Activated CD4-positive, alpha-beta memory T cell treated with anti-CD3 and anti-CD28 coated beads for 36 hours (primary cell): ENCODE measurements around the gene E2F4. TPM values are rescaled to one million over a fixed set of nuclear protein-coding genes. Genes with fewer than 3 reads are reported as not detected.

ENCODE experiments used
- CTCF ChIA-PET: fragments of 350-600 bp; sonication (Branson Sonifier 250); formaldehyde crosslinking; loops from one replicate; lab custom pipeline; 2021; ENCODE audit warnings: antibody characterized with exemption, inconsistent platforms; lab: Charles Lee
- POLR2A ChIA-PET: fragments of 350-600 bp; sonication (Branson Sonifier 250); formaldehyde crosslinking; loops from one replicate; lab custom pipeline; 2021; ENCODE audit warnings: antibody characterized with exemption; lab: Charles Lee
- DNase-seq: peaks from one replicate; pipeline ENCODE4 v3.0.0-alpha.2; 2020
- H3K27ac Mint-ChIP-seq: one replicate; pipeline ENCODE4 v1.8.0; 2021; ENCODE audit warnings: mixed read lengths
- H3K27me3 Mint-ChIP-seq: one replicate; pipeline ENCODE4 v1.8.0; 2021; ENCODE audit warnings: mixed read lengths
- H3K36me3 Mint-ChIP-seq: one replicate; pipeline ENCODE4 v1.8.0; 2021; ENCODE audit warnings: mixed read lengths
- H3K4me1 Mint-ChIP-seq: one replicate; pipeline ENCODE4 v1.8.0; 2021; ENCODE audit warnings: low read depth, mixed read lengths
- H3K4me3 Mint-ChIP-seq: one replicate; pipeline ENCODE4 v1.8.0; 2021; ENCODE audit warnings: mild to moderate bottlenecking, mixed read lengths
- H3K9me3 Mint-ChIP-seq: one replicate; pipeline ENCODE4 v1.8.0; 2021; ENCODE audit warnings: mixed read lengths
- intact Hi-C: fragments of 100-400 bp; cut with micrococcal nuclease; formaldehyde crosslinking; loops from one replicate; pipeline ENCODE4 v1.15.1; 2023
- total RNA-seq, 2 experiments: library from RNA; stranded (reverse); gene quantifications; one replicate each; pipeline ENCODE4 v1.2.3, GENCODE V29; 2021

E2F4 gene, protein sequence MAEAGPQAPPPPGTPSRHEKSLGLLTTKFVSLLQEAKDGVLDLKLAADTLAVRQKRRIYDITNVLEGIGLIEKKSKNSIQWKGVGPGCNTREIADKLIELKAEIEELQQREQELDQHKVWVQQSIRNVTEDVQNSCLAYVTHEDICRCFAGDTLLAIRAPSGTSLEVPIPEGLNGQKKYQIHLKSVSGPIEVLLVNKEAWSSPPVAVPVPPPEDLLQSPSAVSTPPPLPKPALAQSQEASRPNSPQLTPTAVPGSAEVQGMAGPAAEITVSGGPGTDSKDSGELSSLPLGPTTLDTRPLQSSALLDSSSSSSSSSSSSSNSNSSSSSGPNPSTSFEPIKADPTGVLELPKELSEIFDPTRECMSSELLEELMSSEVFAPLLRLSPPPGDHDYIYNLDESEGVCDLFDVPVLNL
- total RNA-seq = 10 to 100 TPM; 91.6 to 92.3 TPM

DNA sequence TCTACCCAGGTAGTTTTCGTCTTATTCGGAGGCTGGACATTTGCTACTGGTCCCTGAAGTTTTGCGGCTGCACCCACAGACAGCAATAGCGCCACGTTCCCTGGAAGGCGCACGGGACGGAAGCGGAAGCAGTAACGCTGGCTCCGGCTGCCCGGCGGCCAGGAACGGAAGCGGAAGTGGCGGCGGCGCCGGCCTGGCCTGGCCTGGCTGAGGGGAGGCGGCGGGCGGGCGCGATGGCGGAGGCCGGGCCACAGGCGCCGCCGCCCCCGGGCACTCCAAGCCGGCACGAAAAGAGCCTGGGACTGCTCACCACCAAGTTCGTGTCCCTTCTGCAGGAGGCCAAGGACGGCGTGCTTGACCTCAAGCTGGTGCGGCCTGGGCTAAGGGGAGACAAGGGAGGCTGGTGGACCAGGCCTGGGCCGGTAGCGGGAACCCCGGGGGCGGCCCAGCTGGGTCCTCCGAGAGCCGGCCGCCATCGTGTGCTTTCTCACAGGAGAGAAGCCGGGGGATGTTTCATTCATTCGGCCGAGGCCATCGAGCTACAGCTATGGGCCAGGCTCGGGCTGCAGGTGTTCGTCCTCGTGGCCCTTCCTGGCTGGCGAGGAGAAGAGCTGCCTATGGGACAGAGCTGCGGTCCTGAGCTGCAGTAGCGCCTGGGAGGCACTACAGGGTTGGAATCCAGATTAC is at the start of gene E2F4:
TSS of gene E2F4 (plus strand) at position 161 of the 687 bp plus-strand sequence. CDS start at position 234, 73 bp downstream.
- Mint-ChIP-seq H3K4me1 (peaks cover 39% of the 10 kb centered on the region), H3K36me3 (peaks cover 24% of the 10 kb centered on the region), H3K9me3 (no peaks in the 10 kb centered on the region), H3K4me3 (peak within 1 kb of the TSS; percentile 91), H3K27ac (peak within 1 kb of the TSS; percentile 86), H3K27me3 (no peaks in the 10 kb centered on the region)
- ChIA-PET CTCF (interaction anchor here (0.9 to 2.0 kb wide), 7 partner anchors 32 to 238 kb away, joined by 3 to 8 read pairs (median 4); partner anchors contain the start of genes CES3 and TMEM208), POLR2A (interaction anchor here (0.7 to 1.5 kb wide), 4 partner anchors 17 to 55 kb away, joined by 3 to 5 read pairs (median 4); partner anchors contain the start of genes FBXL8, FHOD1 and TRADD)
- intact Hi-C loops = loop anchor here (1.0 kb wide), 2 partner anchors 9 to 35 kb away; partner anchors contain the start of genes MATCAP1 and TMEM208
- peak; percentile 93 for DNase-seq

DNA sequence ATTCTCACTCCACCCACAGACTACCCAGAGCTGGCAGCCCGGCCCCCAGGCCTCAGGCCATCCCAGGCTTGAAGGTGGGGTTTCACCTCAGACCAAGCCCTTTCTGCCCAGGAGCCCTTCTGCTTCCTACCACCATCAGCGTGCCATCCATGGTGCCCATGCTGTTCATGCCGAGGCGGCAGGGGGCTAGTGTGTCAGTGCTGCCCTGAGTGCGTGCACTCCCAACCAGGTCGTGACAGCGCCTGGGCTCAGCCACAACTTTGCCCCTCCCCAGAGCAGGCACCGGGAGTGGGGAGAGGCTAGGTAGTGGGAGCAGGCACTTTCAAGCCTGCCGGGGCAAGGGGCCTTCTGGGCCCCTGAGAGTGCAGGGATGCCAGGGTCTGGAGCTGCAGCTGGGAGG is 49.6 kb upstream of the E2F4 start:
- Mint-ChIP-seq H3K27me3 (no peaks in the 10 kb centered on the region), H3K9me3 (no peaks in the 10 kb centered on the region), H3K4me3 (no peak overlapping the region), H3K27ac (no peak overlapping the region), H3K36me3 (peaks cover 43% of the 10 kb centered on the region), H3K4me1 (no peaks in the 10 kb centered on the region)
- ChIA-PET CTCF (interaction anchor here (1.1 to 4.0 kb wide), 2 partner anchors 13 to 189 kb away, joined by 4 to 19 read pairs; no protein-coding TSS in a partner anchor), POLR2A (no interaction called here)
- no peak for DNase-seq
- intact Hi-C loops = no loop called here

DNA sequence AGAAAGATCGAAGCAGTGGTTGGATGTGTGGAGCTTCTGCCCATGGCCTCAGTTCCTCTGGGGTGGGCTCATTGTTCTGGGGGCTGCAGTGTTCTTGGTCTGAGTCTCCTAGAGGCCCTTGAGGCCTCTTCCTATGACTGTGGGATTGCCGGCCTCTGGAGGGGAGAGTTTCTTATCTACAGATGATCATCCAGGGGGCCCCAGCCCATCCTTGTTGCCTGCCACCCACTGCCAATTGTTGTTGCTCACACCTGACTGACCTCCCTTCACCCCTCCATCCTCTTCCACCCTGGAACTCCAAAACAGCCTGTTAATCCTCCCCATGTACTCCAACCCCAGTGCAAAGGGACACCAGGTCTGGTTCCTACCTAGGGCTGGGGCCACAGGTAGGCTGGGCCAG is 47.0 kb upstream of the E2F4 start:
- CTCF ChIA-PET = interaction anchor here (2.2 kb wide), 1 partner anchor 10 kb away, joined by 7 read pairs; no protein-coding TSS in a partner anchor
- H3K36me3 Mint-ChIP-seq = peaks cover 52% of the 10 kb centered on the region
- DNase-seq = no peak
- POLR2A ChIA-PET = no interaction called here
- peaks cover 4% of the 10 kb centered on the region for H3K4me1 Mint-ChIP-seq
- H3K4me3 Mint-ChIP-seq = no peak overlapping the region
- no peak overlapping the region for H3K27ac Mint-ChIP-seq
- intact Hi-C loops = no loop called here
- no peaks in the 10 kb centered on the region for H3K27me3 Mint-ChIP-seq
- no peaks in the 10 kb centered on the region for H3K9me3 Mint-ChIP-seq

DNA sequence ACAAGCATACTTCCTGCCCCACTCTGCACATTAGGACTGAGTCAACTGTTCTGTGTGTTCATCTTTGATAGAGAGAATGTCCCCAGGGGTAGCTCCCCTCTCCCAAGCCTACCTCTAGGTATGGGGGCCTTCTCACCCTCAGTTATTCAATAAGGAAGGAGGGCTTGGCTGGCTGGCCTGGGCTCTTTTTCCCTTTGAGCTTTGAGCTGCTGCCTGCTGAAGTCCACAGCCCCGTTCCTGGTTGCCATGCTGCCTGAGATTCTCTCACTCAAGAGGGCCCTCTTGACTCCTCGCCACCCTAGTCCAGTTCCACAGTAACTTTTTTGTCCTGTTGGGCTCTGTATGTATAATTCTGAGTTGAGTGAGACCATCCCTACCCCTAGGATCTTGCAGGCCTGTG is 46.2 kb upstream of the E2F4 start:
- no peaks in the 10 kb centered on the region for H3K9me3 Mint-ChIP-seq
- no peak overlapping the region for H3K4me3 Mint-ChIP-seq
- intact Hi-C loops = no loop called here
- no peak overlapping the region for H3K27ac Mint-ChIP-seq
- peaks cover 4% of the 10 kb centered on the region for H3K4me1 Mint-ChIP-seq
- DNase-seq = no peak
- H3K36me3 Mint-ChIP-seq = peaks cover 46% of the 10 kb centered on the region
- CTCF ChIA-PET = interaction anchor here (1.3 kb wide), 1 partner anchor 9 kb away, joined by 7 read pairs; no protein-coding TSS in a partner anchor
- H3K27me3 Mint-ChIP-seq = no peaks in the 10 kb centered on the region
- POLR2A ChIA-PET = no interaction called here

DNA sequence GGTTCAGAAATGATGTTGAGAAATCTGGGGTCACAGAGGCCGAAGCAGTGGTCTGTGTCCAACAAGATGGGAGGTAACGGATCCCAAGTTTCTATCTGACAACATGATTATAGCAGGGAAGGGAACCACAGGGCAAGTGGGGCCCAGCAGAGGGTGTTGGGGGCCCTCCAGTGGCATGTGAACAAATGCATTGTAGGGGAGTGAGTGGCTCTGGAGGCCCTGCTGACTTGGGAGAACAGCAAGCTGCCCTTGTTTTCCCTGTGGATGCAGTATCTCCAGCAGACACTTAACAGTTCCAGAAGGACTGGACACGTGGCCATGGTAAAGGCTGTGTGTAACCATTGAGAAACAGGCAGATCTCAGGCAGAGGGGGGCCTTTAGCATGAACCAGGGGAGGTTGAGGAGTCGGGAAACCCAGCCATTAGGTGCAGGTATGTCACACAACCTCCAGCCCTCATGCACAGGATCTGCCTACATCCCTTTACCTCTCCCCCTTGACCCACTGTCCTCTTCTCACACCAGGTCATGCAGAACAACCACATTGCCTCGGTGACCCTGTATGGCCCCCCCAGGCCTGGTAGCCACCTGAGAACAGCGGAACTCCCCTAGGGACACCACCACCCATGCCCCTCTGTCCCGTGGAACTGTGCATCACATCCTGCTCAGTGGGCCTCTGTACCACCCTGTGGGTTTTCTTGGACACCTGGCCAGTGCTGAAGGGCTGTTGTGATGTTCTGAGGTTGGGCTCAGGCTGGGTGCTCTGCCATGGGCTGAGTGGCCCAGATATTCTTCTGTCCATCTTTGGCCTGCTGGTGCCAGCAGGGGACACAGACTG is 45.2 kb upstream of the E2F4 start:
- Mint-ChIP-seq H3K9me3 (no peaks in the 10 kb centered on the region), H3K36me3 (peaks cover 41% of the 10 kb centered on the region), H3K27me3 (no peaks in the 10 kb centered on the region), H3K4me1 (peaks cover 8% of the 10 kb centered on the region), H3K4me3 (no peak overlapping the region), H3K27ac (no peak overlapping the region)
- POLR2A ChIA-PET = no interaction called here
- DNase-seq = no peak
- CTCF ChIA-PET = interaction anchor here (1.2 to 1.3 kb wide), 2 partner anchors 8 kb away, joined by 4 to 7 read pairs; no protein-coding TSS in a partner anchor
- intact Hi-C loops = loop anchor here (1.0 kb wide), 1 partner anchor 24 kb away; the partner anchor contains the start of gene NOL3

DNA sequence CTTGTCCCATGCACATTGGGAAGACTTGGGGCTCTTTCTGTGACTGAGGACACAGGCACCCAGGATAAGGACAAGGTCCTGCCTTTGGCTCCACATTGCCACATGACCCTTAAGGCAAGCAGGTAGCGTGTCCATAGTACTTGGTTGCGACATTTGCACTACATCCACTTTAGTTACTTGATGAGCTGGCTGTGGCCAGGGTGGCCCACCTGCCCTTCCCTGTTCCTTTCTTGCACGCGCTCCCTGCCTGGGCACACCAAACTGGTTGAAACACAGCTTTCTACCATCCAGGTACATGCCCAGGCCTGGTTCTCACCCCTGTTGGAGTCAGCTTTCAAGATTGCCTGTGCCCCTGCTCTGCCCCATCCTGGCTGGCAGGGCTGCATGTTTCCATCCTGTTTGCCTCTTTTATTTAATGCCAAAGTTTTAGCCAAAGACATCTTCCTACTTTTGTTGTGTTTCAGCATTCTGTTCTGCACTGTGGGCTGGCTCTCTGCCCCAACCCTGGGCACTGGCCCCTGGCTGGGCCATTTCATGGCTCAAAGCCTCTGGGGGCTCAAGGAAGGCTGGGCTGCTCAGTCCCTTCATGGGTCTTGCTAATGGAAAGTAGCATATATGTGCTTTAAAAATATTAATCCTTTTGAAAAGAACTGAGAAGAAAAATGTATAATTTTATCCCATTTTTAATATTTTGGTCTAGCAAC is 44.4 kb upstream of the E2F4 start:
- intact Hi-C loops = loop anchor here (1.0 kb wide), 1 partner anchor 23 kb away; the partner anchor contains the start of gene NOL3
- Mint-ChIP-seq H3K4me1 (peaks cover 8% of the 10 kb centered on the region), H3K27ac (no peak overlapping the region), H3K27me3 (no peaks in the 10 kb centered on the region), H3K36me3 (peaks cover 41% of the 10 kb centered on the region), H3K9me3 (no peaks in the 10 kb centered on the region), H3K4me3 (no peak overlapping the region)
- no peak for DNase-seq
- ChIA-PET POLR2A (no interaction called here), CTCF (interaction anchor here (1.2 kb wide), 1 partner anchor 8 kb away, joined by 4 read pairs; no protein-coding TSS in a partner anchor)

DNA sequence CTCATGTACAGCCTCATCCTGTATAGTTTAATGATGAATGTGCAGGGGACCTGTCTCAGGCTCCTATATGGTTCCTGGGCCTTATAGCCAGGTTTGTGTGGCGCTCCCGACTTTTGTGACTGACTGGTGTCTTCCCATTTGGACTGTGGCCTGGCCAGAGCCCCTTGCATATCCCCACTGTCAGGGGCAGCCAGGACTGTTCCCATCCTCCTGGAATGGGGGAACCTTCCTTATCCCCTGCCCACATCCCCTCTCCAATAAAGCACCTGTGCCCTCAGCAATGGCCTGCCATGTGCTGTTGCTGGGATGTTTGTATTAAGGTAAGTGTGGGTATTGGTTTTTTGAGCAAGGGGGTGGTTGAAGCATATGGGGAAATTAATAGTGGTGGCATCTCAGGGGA is 43.7 kb upstream of the E2F4 start:
- H3K36me3 Mint-ChIP-seq = peaks cover 37% of the 10 kb centered on the region
- no peak overlapping the region for H3K4me3 Mint-ChIP-seq
- intact Hi-C loops = no loop called here
- no peak for DNase-seq
- no peaks in the 10 kb centered on the region for H3K9me3 Mint-ChIP-seq
- peaks cover 15% of the 10 kb centered on the region for H3K4me1 Mint-ChIP-seq
- no peak overlapping the region for H3K27ac Mint-ChIP-seq
- ChIA-PET CTCF (interaction anchor here (1.1 kb wide), 1 partner anchor 130 kb away, joined by 4 read pairs; no protein-coding TSS in a partner anchor), POLR2A (no interaction called here)
- no peaks in the 10 kb centered on the region for H3K27me3 Mint-ChIP-seq

DNA sequence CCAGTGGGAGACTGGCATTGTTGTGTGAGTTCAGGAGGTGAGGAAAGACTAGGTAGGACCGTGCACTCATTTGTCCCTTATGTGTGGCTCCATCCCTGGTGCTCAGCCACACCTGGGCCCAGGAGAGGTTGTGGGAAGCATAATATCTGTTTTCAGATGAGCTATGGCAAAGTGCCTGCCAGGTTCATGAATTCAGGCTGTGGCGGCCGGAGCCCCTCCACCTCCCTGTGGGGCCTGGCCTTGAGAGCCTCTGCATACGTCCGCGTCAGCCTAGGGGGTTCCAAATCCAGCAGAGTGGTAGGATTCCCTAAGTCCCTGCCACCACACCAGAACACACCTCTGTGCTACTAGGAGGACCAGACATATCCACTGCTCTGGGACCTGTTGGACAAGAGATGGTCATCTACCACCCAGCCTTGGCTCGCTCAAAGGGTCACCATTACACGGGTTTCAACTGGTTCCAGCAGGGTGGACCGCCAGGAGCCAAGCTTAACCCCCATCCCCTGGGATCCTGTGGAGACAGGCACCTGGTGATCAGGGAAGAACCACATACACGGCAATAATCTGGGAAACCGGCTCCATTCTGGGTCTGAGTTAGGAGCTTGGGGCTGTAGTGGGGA is 43.2 kb upstream of the E2F4 start:
- Mint-ChIP-seq H3K27me3 (no peaks in the 10 kb centered on the region), H3K9me3 (no peaks in the 10 kb centered on the region), H3K4me3 (peak overlapping the region; percentile 10), H3K36me3 (peaks cover 35% of the 10 kb centered on the region), H3K27ac (no peak overlapping the region), H3K4me1 (peaks cover 18% of the 10 kb centered on the region)
- CTCF ChIA-PET = interaction anchor here (1.1 kb wide), 2 partner anchors 12 to 131 kb away, joined by 3 to 4 read pairs; partner anchors contain the start of gene FBXL8
- no peak for DNase-seq
- POLR2A ChIA-PET = interaction anchor here (1.0 kb wide), 1 partner anchor 14 kb away, joined by 4 read pairs; no protein-coding TSS in a partner anchor
- intact Hi-C loops = no loop called here

DNA sequence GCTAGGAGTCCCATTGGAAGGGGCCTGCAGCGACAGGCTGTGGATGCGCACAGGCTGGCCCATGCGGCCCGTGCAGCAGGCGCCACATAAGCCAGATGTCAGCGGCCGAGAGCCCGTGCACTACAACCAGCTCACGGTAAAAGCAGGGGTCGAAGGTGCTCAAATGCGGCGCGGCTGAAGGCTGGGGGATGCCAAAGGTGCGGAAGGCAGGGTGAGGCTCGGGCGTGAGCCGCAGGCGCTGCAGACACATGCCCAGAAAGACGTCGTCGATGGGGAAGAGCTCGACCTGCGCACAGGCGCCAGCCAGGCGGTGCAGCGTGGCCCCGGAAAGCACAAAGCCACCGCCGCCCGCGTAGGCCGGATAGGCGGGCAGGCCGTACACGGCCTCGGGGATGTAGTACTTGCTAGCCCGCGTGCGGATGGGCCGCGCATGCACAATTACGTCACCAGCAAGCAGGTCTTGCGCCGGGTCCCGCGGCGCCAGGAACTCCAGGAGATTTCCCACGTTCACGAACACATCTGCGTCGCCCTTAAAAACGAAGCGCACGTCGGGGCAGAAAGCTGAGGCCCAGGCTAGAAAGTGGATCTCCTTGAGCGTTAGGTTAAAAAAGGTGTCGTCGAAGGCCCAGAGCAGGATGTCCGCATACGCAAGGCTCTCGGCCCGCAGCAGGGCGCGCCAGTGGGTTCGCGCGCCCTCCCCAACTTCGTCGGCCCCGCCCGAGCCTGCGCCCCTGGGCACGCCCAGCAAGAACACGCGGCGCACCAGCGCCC is 42.5 kb upstream of the E2F4 start:
- Mint-ChIP-seq H3K27ac (peak overlapping the region; percentile 47), H3K27me3 (no peaks in the 10 kb centered on the region), H3K4me3 (peak overlapping the region; percentile 10), H3K4me1 (peaks cover 23% of the 10 kb centered on the region), H3K9me3 (no peaks in the 10 kb centered on the region), H3K36me3 (peaks cover 33% of the 10 kb centered on the region)
- DNase-seq = no peak
- intact Hi-C loops = no loop called here
- ChIA-PET CTCF (interaction anchor here (1.1 to 14.8 kb wide), 3 partner anchors 11 to 132 kb away, joined by 3 to 350 read pairs (median 4); partner anchors contain the start of gene FBXL8), POLR2A (interaction anchor here (1.0 kb wide), 1 partner anchor 13 kb away, joined by 4 read pairs; no protein-coding TSS in a partner anchor)
